H1 (cell line): ENCODE measurements around the gene TMPRSS4. TPM values are rescaled to one million over a fixed set of nuclear protein-coding genes. Genes with fewer than 3 reads are reported as not detected.
A peak's percentile ranks its signal among the peaks of the same experiment; 100 is the strongest.

Experiments used
- CTCF ChIA-PET: fragments of 300-600 bp; sonication (Branson Sonifier 250); formaldehyde crosslinking; loops from one replicate; lab custom pipeline; 2021; ENCODE audit not compliant: partially characterized antibody; lab: Charles Lee
- POLR2A ChIA-PET: fragments of 300-600 bp; sonication (Branson Sonifier 250); formaldehyde crosslinking; loops from one replicate; lab custom pipeline; 2021; ENCODE audit warnings: inconsistent platforms; ENCODE audit not compliant: partially characterized antibody; lab: Charles Lee
- DNase-seq, 2 experiments: peaks; one replicate each; pipeline versions ENCODE4 v3.0.0 to v3.0.0-alpha.2; 2010 to 2022; ENCODE audit warnings: low spot score in 2 of 2, low read depth in 1 of 2, mixed read lengths in 1 of 2
- FAIRE-seq: peaks from 2 replicates; lab custom pipeline; 2011; peaks lifted over from hg19 to GRCh38; lab: Jason Lieb, UNC
- H2AFZ ChIP-seq: 2 replicates; pipeline ENCODE4 v1.8.1; 2012; ENCODE audit warnings: low read length, inconsistent platforms
- H2AK5ac ChIP-seq: 2 replicates; pipeline ENCODE4 v1.6.1; 2013; ENCODE audit warnings: low read depth, low read length
- H2BK120ac ChIP-seq: replicated peaks from 2 replicates; pipeline ENCODE3; 2013; ENCODE audit warnings: low read depth, low read length, inconsistent platforms
- H2BK12ac ChIP-seq: 2 replicates; pipeline ENCODE4 v1.6.1; 2013; ENCODE audit warnings: low read depth, low read length
- H2BK15ac ChIP-seq: 2 replicates; pipeline ENCODE4 v1.6.1; 2013; ENCODE audit warnings: low read length
- H2BK20ac ChIP-seq: 2 replicates; pipeline ENCODE4 v1.6.1; 2013; ENCODE audit warnings: low read length
- H2BK5ac ChIP-seq: 2 replicates; pipeline ENCODE4 v1.6.1; 2013; ENCODE audit warnings: low read depth, low read length
- H3K14ac ChIP-seq: 2 replicates; pipeline ENCODE4 v1.6.1; 2013; ENCODE audit warnings: inconsistent platforms; ENCODE audit not compliant: insufficient read length
- H3K18ac ChIP-seq: 2 replicates; pipeline ENCODE4 v1.6.1; 2013; ENCODE audit warnings: low read length; ENCODE audit errors: extremely low read depth
- H3K23ac ChIP-seq: 2 replicates; pipeline ENCODE4 v1.6.1; 2013; ENCODE audit warnings: inconsistent platforms; ENCODE audit not compliant: insufficient read length
- H3K23me2 ChIP-seq: 2 replicates; pipeline ENCODE4 v1.6.1; 2013; ENCODE audit warnings: low read depth, low read length
- H3K27ac ChIP-seq: 2 replicates; pipeline ENCODE4 v1.6.1; 2011; ENCODE audit warnings: low read depth, low read length, inconsistent platforms
- H3K27me3 ChIP-seq, 4 experiments: replicated peaks in 1 of 4; 1 replicate in 1 of 4; 2 replicates in 3 of 4; pipeline versions ENCODE4 v1.6.1 to v1.8.1; 2011 to 2013; ENCODE audit warnings: low read length in 3 of 4, mild to moderate bottlenecking in 3 of 4, inconsistent platforms in 2 of 4, mixed read lengths in 2 of 4, moderate library complexity in 1 of 4; ENCODE audit not compliant: control insufficient read depth in 3 of 4, insufficient read depth in 3 of 4; ENCODE audit errors: extremely low read depth in 1 of 4
- H3K36me3 ChIP-seq, 4 experiments: 2 replicates each; pipeline versions ENCODE4 v1.6.1 to v1.8.1; 2011 to 2013; ENCODE audit warnings: mild to moderate bottlenecking in 4 of 4, low read length in 3 of 4, moderate library complexity in 2 of 4, control low read depth in 1 of 4, inconsistent platforms in 1 of 4; ENCODE audit not compliant: insufficient read depth in 4 of 4, control insufficient read depth in 2 of 4
- H3K4ac ChIP-seq: replicated peaks from 2 replicates; pipeline ENCODE3; 2013; ENCODE audit warnings: low read length, low read depth, mixed read lengths, inconsistent platforms; ENCODE audit not compliant: insufficient read length
- H3K4me1 ChIP-seq, 4 experiments: replicated peaks in 1 of 4; 1 replicate in 1 of 4; 2 replicates in 3 of 4; pipeline versions ENCODE4 v1.6.1 to v1.8.1; 2011 to 2013; ENCODE audit warnings: low read length in 3 of 4, inconsistent platforms in 2 of 4, mixed read lengths in 1 of 4; ENCODE audit not compliant: insufficient read depth in 4 of 4, control insufficient read depth in 3 of 4
- H3K4me2 ChIP-seq, 2 experiments: 2 replicates each; pipeline versions ENCODE4 v1.6.1 to v1.8.1; 2011 to 2013; ENCODE audit warnings: low read depth in 2 of 2, low read length in 2 of 2, control low read depth in 1 of 2, inconsistent platforms in 1 of 2, mild to moderate bottlenecking in 1 of 2; ENCODE audit not compliant: insufficient read depth in 1 of 2
- H3K4me3 ChIP-seq, 4 experiments: fragments of 200-600, 300-600 bp in 1 of 4; sonication (generic), shearing (Covaris generic), sonication (Bioruptor Twin) in 1 of 4; 2 replicates each; pipeline versions ENCODE4 v1.5.1 to v1.8.1; 2011 to 2016; ENCODE audit warnings: low read length in 4 of 4, low read depth in 3 of 4, control low read depth in 2 of 4, inconsistent platforms in 2 of 4, mild to moderate bottlenecking in 2 of 4, mixed read lengths in 1 of 4, moderate library complexity in 1 of 4; ENCODE audit not compliant: insufficient read depth in 2 of 4; ENCODE audit errors: extremely low read depth in 1 of 4
- H3K56ac ChIP-seq: replicated peaks from 2 replicates; pipeline ENCODE3; 2013; ENCODE audit warnings: low read depth, mild to moderate bottlenecking, mixed read lengths, low read length, inconsistent platforms; ENCODE audit not compliant: insufficient read length
- H3K79me1 ChIP-seq: 2 replicates; pipeline ENCODE4 v1.6.1; 2013; ENCODE audit warnings: low read depth, low read length, control low read depth
- H3K79me2 ChIP-seq, 2 experiments: 2 replicates each; pipeline versions ENCODE4 v1.6.1 to v1.8.1; 2012 to 2013; ENCODE audit warnings: low read length in 2 of 2, mild to moderate bottlenecking in 2 of 2, inconsistent platforms in 1 of 2; ENCODE audit not compliant: insufficient read depth in 2 of 2, control insufficient read depth in 1 of 2
- H3K9ac ChIP-seq, 4 experiments: replicated peaks in 1 of 4; 1 replicate in 1 of 4; 2 replicates in 3 of 4; pipeline versions ENCODE4 v1.6.1 to v1.8.1; 2011 to 2013; ENCODE audit warnings: low read depth in 3 of 4, low read length in 3 of 4, control low read depth in 2 of 4, mild to moderate bottlenecking in 2 of 4, moderate library complexity in 2 of 4, inconsistent platforms in 1 of 4; ENCODE audit errors: extremely low read depth in 1 of 4
- H3K9me3 ChIP-seq, 2 experiments: 2 replicates each; pipeline versions ENCODE4 v1.6.1 to v1.8.1; 2012 to 2013; ENCODE audit warnings: mild to moderate bottlenecking in 2 of 2, moderate library complexity in 2 of 2, control low read depth in 1 of 2, inconsistent platforms in 1 of 2, low read depth in 1 of 2, low read length in 1 of 2, mixed read lengths in 1 of 2; ENCODE audit not compliant: insufficient read depth in 2 of 2
- H4K20me1 ChIP-seq, 2 experiments: replicated peaks in 1 of 2; 2 replicates each; pipeline versions ENCODE3 to v1.8.1; 2011 to 2013; ENCODE audit warnings: inconsistent platforms in 2 of 2, low read length in 2 of 2, mild to moderate bottlenecking in 1 of 2; ENCODE audit not compliant: insufficient read depth in 2 of 2, control insufficient read depth in 1 of 2
- H4K5ac ChIP-seq: 2 replicates; pipeline ENCODE4 v1.6.1; 2013; ENCODE audit warnings: low read length, low read depth, mixed read lengths, inconsistent platforms; ENCODE audit not compliant: insufficient read length
- H4K8ac ChIP-seq: 2 replicates; pipeline ENCODE4 v1.8.0; 2013; ENCODE audit warnings: mild to moderate bottlenecking, moderate library complexity, low read length, inconsistent platforms; ENCODE audit not compliant: insufficient read depth; ENCODE audit errors: extremely low read depth
- H4K91ac ChIP-seq: replicated peaks from 2 replicates; pipeline ENCODE3; 2013; ENCODE audit warnings: low read length, mixed read lengths, inconsistent platforms; ENCODE audit not compliant: insufficient read length
- CBX8 ChIP-seq: fragments of 300-800, 300-1000 bp; sonication (generic); IDR thresholded peaks from 2 replicates; pipeline ENCODE4 v1.7.1; 2016; ENCODE audit warnings: low read depth, low read length, borderline replicate concordance
- CHD1 ChIP-seq: IDR thresholded peaks from 2 replicates; pipeline ENCODE4 v1.6.1; 2012; ENCODE audit warnings: low read depth, low read length, improper control_type of control experiment
- EGR1 ChIP-seq: IDR thresholded peaks from 2 replicates; pipeline ENCODE4 v1.6.1; 2011; ENCODE audit warnings: low read depth, low read length, borderline replicate concordance
- HDAC2 ChIP-seq, 2 experiments: fragments of 300-600 bp in 1 of 2; sonication (generic) in 1 of 2; IDR thresholded peaks; 2 replicates each; pipeline ENCODE4 v1.6.1; 2011 to 2012; ENCODE audit warnings: low read depth in 2 of 2, low read length in 2 of 2, mild to moderate bottlenecking in 2 of 2, moderate library complexity in 2 of 2, borderline replicate concordance in 1 of 2, inconsistent platforms in 1 of 2
- MAX ChIP-seq: IDR thresholded peaks from 2 replicates; pipeline ENCODE4 v1.6.1; 2012; ENCODE audit warnings: inconsistent platforms
- RAD21 ChIP-seq, 2 experiments: IDR thresholded peaks in 1 of 2; conservative IDR thresholded peaks in 1 of 2; 2 replicates each; pipeline ENCODE4 v1.6.1; 2011; ENCODE audit warnings: low read depth in 2 of 2, low read length in 2 of 2, improper control_type of control experiment in 1 of 2, inconsistent platforms in 1 of 2, mild to moderate bottlenecking in 1 of 2, moderate library complexity in 1 of 2
- SIRT6 ChIP-seq: IDR thresholded peaks from one replicate; pipeline ENCODE4 v1.7.1; 2012; ENCODE audit warnings: low read length, inconsistent platforms
- TCF12 ChIP-seq: IDR thresholded peaks from 2 replicates; pipeline ENCODE4 v1.6.1; 2011; ENCODE audit warnings: low read depth, mild to moderate bottlenecking, low read length
- ZNF274 ChIP-seq: IDR thresholded peaks from 2 replicates; pipeline ENCODE4 v1.7.0; 2012; ENCODE audit warnings: low read length, borderline replicate concordance; ENCODE audit errors: extremely low read depth
- WGBS, 2 experiments: shearing (Covaris generic) in 1 of 2; methylation state at CpG; one replicate each; pipeline versions ENCODE4 v1.1.6 to v1.1.7; 2013 to 2015; ENCODE audit warnings: low lambda C conversion rate in 2 of 2, mixed read lengths in 2 of 2, inconsistent platforms in 1 of 2, low coverage in 1 of 2, missing lambda C conversion rate in 1 of 2; ENCODE audit not compliant: insufficient replicate concordance in 2 of 2, insufficient coverage in 1 of 2, insufficient read length in 1 of 2; ENCODE audit errors: extremely low coverage in 1 of 2, missing lambda C conversion rate in 1 of 2; 5-methylcytosine and 5-hydroxymethylcytosine counted together
- polyA plus RNA-seq, 7 experiments: library from polyadenylated mRNA; depleted of rRNA in 3 of 7; stranded (reverse) in 5 of 7; unstranded in 2 of 7; fragments of >200 nt in 5 of 7; fragments of 200-250 nt in 2 of 7; gene quantifications; 1 replicate in 5 of 7; 2 replicates in 1 of 7; 4 replicates in 1 of 7; pipeline versions ENCODE4 v1.2.1 to v1.2.3, GENCODE V29; 2011 to 2013; ENCODE audit warnings: missing spikeins in 2 of 7, mixed read lengths in 2 of 7
- total RNA-seq: library from RNA; stranded (reverse); fragmentation: NEBNext Ultra II Directional; extraction: Animal tissue kit (Norgen Biotek cat#: 25700); gene quantifications from 2 replicates; pipeline ENCODE4 v1.2.1, GENCODE V29; 2021

Gene TMPRSS4
- total and polyA plus RNA-seq, 2 of the 8 experiments (the other 6 are each of a cell fraction or from before 2014, with no cell fraction given), result 0.11 to 0.58 TPM

GRCh38 chr11:118154641-118155040 is 77.8 kb downstream of the TMPRSS4 start:
- peaks cover 34 to 94% (median 86%) of the 10 kb centered on the region in 4 experiments for H3K27me3 ChIP-seq
- no peak overlapping the region for H4K5ac ChIP-seq
- H3K4me2 ChIP-seq, result peak overlapping the region; percentile 76 to 91
- no peak overlapping the region for H2BK5ac ChIP-seq
- H3K4ac ChIP-seq, result no peak overlapping the region
- no peaks in the 10 kb centered on the region for H3K9me3 ChIP-seq
- H4K91ac ChIP-seq, result no peak overlapping the region
- H3K27ac ChIP-seq, result no peak overlapping the region
- 0 out of 2 replicates have a peak overlapping the region, but pooled peaks have one; percentile 66 for H2BK15ac ChIP-seq
- FAIRE-seq, result no peak
- TF ChIP-seq MAX (no peak), CBX8 (no peak), TCF12 (no peak), EGR1 (no peak), CHD1 (no peak), SIRT6 (no peak), RAD21 (IDR thresholded peaks at IDR 0.05 in 1 of 2, conservative IDR thresholded peaks at IDR 0.05 in 1 of 2; ENCODE audit: low read depth in 2 of 2, low read length in 2 of 2) (no peak), HDAC2 (IDR thresholded peaks at IDR 0.05; ENCODE audit: borderline replicate concordance in 1 of 2, low read depth in 2 of 2, low read length in 2 of 2) (no peak), ZNF274 (no peak)
- 35% methylated on average over 1 of the region's 1 CpG; no CpG with 5 or more reads in 1 of the 2 experiments for WGBS, 2 experiments
- H4K8ac ChIP-seq, result no peak overlapping the region
- no peak overlapping the region for H2BK12ac ChIP-seq
- 0 out of 2 replicates have a peak overlapping the region, but pooled peaks have one; percentile 63 for H3K18ac ChIP-seq
- no peak overlapping the region for H3K23ac ChIP-seq
- peak overlapping the region in 1 of 4 experiments; percentile 56; a peak in 1 of 8 replicates for H3K4me3 ChIP-seq
- H2BK120ac ChIP-seq, result no peak overlapping the region
- no peak overlapping the region for H2AFZ ChIP-seq
- no peak overlapping the region for H2AK5ac ChIP-seq
- ChIA-PET CTCF (interaction anchor here (1.0 to 7.4 kb wide), 7 partner anchors 8 to 455 kb away, joined by 3 to 170 read pairs (median 4); no protein-coding TSS in a partner anchor), POLR2A (interaction anchor here (1.9 to 3.3 kb wide), 2 partner anchors 15 to 18 kb away, joined by 4 to 16 read pairs; no protein-coding TSS in a partner anchor)
- H3K23me2 ChIP-seq, result peaks cover 27% of the 10 kb centered on the region
- H4K20me1 ChIP-seq, result no peaks in the 10 kb centered on the region
- no peak overlapping the region for H3K56ac ChIP-seq
- no peak for DNase-seq
- H3K14ac ChIP-seq, result no peak overlapping the region
- H3K36me3 ChIP-seq, result no peaks in the 10 kb centered on the region
- H3K79me2 ChIP-seq, result no peaks in the 10 kb centered on the region
- H2BK20ac ChIP-seq, result peak overlapping the region; percentile 40; the same call in 1 of the 2 replicates
- no peaks in the 10 kb centered on the region for H3K79me1 ChIP-seq
- peaks cover 4 to 58% (median 43%) of the 10 kb centered on the region in 4 experiments for H3K4me1 ChIP-seq
- no peak overlapping the region for H3K9ac ChIP-seq
